Esophagus muscularis mucosa (tissue), 4 donors: ENCODE measurements around the gene CSTA. TPM values are rescaled to one million over a fixed set of nuclear protein-coding genes. Genes with fewer than 3 reads are reported as not detected.

Source experiments
- DNase-seq: peaks from one replicate; pipeline ENCODE4 v3.0.0-alpha.2; 2017; ENCODE audit errors: extremely low spot score
- H3K27ac ChIP-seq, 4 donors: fragments of 200-600 bp; sonication (generic); replicated peaks in 1 of 4; 1 replicate in 3 of 4; 2 replicates in 1 of 4; pipeline ENCODE4 v1.5.1; 2016 to 2019; ENCODE audit warnings: mild to moderate bottlenecking in 1 of 4
- H3K27me3 ChIP-seq, 4 donors: fragments of 200-600 bp; sonication (generic); one replicate each; pipeline versions ENCODE4 v1.5.1 to v1.6.0; 2016 to 2019
- H3K36me3 ChIP-seq, 4 donors: fragments of 200-600 bp; sonication (generic); one replicate each; pipeline ENCODE4 v1.5.1; 2016 to 2019
- H3K4me1 ChIP-seq, 4 donors: fragments of 200-600 bp; sonication (generic); one replicate each; pipeline ENCODE4 v1.5.1; 2016 to 2019
- H3K4me3 ChIP-seq, 4 donors: fragments of 200-600 bp; sonication (generic); 1 replicate in 2 of 4; 2 replicates in 2 of 4; pipeline ENCODE4 v1.5.1; 2016 to 2019; ENCODE audit warnings: mild to moderate bottlenecking in 4 of 4, moderate library complexity in 1 of 4
- H3K9me3 ChIP-seq, 4 donors: fragments of 200-600 bp; sonication (generic); 1 replicate in 3 of 4; 2 replicates in 1 of 4; pipeline ENCODE4 v1.5.1; 2016 to 2019
- CTCF ChIP-seq, 3 experiments: fragments of 200-600 bp in 2 of 3; fragments of 450-650 bp in 1 of 3; sonication (generic) in 2 of 3; IDR thresholded peaks; one replicate each; pipeline ENCODE4 v1.5.1; 2017 to 2019; ENCODE audit warnings: antibody characterized with exemption in 3 of 3, mild to moderate bottlenecking in 2 of 3, moderate library complexity in 1 of 3
- EP300 ChIP-seq: sonication (generic); formaldehyde crosslinking; IDR thresholded peaks from one replicate; pipeline ENCODE4 v1.6.1; 2017; ENCODE audit warnings: antibody characterized with exemption
- POLR2A ChIP-seq: fragments of 450-650 bp; IDR thresholded peaks from one replicate; pipeline ENCODE4 v1.6.1; 2017; ENCODE audit warnings: antibody characterized with exemption, moderate library complexity, mild to moderate bottlenecking, low read depth
- POLR2AphosphoS5 ChIP-seq, 2 donors: sonication (generic); formaldehyde crosslinking; IDR thresholded peaks; one replicate each; pipeline ENCODE4 v1.6.1; 2017; ENCODE audit warnings: antibody characterized with exemption in 2 of 2
- WGBS: methylation state at CpG from one replicate; pipeline ENCODE4 v1.1.5; 2018; 5-methylcytosine and 5-hydroxymethylcytosine counted together
- intact Hi-C: fragments of 100-400 bp; cut with DNase I; formaldehyde crosslinking; loops from one replicate; pipeline ENCODE4 v1.15.1; 2023
- total RNA-seq, 4 donors: library from RNA; depleted of rRNA; stranded (reverse); fragments of >200 nt; gene quantifications; one replicate each; pipeline versions ENCODE4 v1.1.0 to v1.2.1, GENCODE V29; 2016

CSTA gene
- total RNA-seq, 4 donors from 2014 or later: 1.3 to 3.5 (median 2.4) TPM

GRCh38 chr3:122389892-122390291 is 64.8 kb downstream of the CSTA start:
- WGBS: 82% methylated on average over 4 of the region's 4 CpGs
- no peak for DNase-seq
- Histone ChIP-seq H3K27me3 (no peaks in the 10 kb centered on the region), H3K4me1 (peaks cover 7 to 44% (median 36%) of the 10 kb centered on the region in 4 donors), H3K27ac (peak overlapping the region in 3 of 4 donors; percentile 20 to 41 (median 34)), H3K36me3 (peaks cover 0 to 13% (median 0%) of the 10 kb centered on the region in 4 donors), H3K4me3 (no peak overlapping the region), H3K9me3 (no peaks in the 10 kb centered on the region)
- TF ChIP-seq CTCF (IDR thresholded peaks at IDR 0.05): no peak
- no peak for TF ChIP-seq EP300
- no peak for TF ChIP-seq POLR2AphosphoS5 (IDR thresholded peaks at IDR 0.05)
- TF ChIP-seq POLR2A: no peak
- intact Hi-C loops: loop anchor here (5.0 kb wide), 1 partner anchor 172 kb away; the partner anchor contains the start of genes DTX3L and PARP9

GRCh38 chr3:122390665-122391064 is 65.6 kb downstream of the CSTA start:
- peaks cover 0 to 13% (median 0%) of the 10 kb centered on the region in 4 donors for H3K36me3 ChIP-seq
- TF ChIP-seq POLR2A (no peak), CTCF (IDR thresholded peaks at IDR 0.05) (no peak)
- no peaks in the 10 kb centered on the region for H3K27me3 ChIP-seq
- H3K4me3 ChIP-seq: no peak overlapping the region
- WGBS: 35% methylated on average over 4 of the region's 4 CpGs
- DNase-seq: no peak
- H3K4me1 ChIP-seq: peaks cover 3 to 36% (median 29%) of the 10 kb centered on the region in 4 donors
- intact Hi-C loops: loop anchor here (5.0 kb wide), 1 partner anchor 172 kb away; the partner anchor contains the start of genes DTX3L and PARP9
- H3K27ac ChIP-seq: peak overlapping the region; percentile 20 to 41 (median 31)
- H3K9me3 ChIP-seq: no peaks in the 10 kb centered on the region

Other genes with a start within 250 kb of the CSTA start
- gene CASR, start 141.6 kb upstream of the CSTA start, total RNA-seq: under 1 TPM in 2 of 4 donors, not detected in 2; under 0.01 to 0.19 TPM
- gene MIX23, start 58.0 kb downstream of the CSTA start, total RNA-seq: 10 to 100 TPM in 3 of 4 donors, 1 to 10 TPM in 1; 6.4 to 21.6 (median 12.7) TPM
- 10 to 100 TPM; 28.2 to 42.7 (median 32.6) TPM for gene FAM162A, start 58.9 kb downstream of the CSTA start, total RNA-seq
- 1 to 10 TPM; 2.5 to 3.3 (median 3.0) TPM for gene WDR5B, start 90.8 kb downstream of the CSTA start, total RNA-seq
- 10 to 100 TPM; 28.2 to 47.4 (median 45.3) TPM for gene KPNA1, start 189.7 kb downstream of the CSTA start, total RNA-seq
- 10 to 100 TPM; 16.7 to 24.0 (median 21.3) TPM for gene PARP9, start 239.1 kb downstream of the CSTA start, total RNA-seq
- 10 to 100 TPM; 21.6 to 33.5 (median 21.8) TPM for gene DTX3L, start 239.1 kb downstream of the CSTA start, total RNA-seq